GM18502 (cell line): ENCODE results near the gene TERF2IP.
A peak's percentile ranks its signal among the peaks of the same experiment; 100 is the strongest.

Source experiments
- ATAC-seq: cut with Tn5 transposase; IDR thresholded peaks from one replicate; pipeline ENCODE4 v1.9.1; 2021; ENCODE audit warnings: mild to moderate bottlenecking; ENCODE audit not compliant: unreplicated experiment, poor library complexity

Gene TERF2IP, protein sequence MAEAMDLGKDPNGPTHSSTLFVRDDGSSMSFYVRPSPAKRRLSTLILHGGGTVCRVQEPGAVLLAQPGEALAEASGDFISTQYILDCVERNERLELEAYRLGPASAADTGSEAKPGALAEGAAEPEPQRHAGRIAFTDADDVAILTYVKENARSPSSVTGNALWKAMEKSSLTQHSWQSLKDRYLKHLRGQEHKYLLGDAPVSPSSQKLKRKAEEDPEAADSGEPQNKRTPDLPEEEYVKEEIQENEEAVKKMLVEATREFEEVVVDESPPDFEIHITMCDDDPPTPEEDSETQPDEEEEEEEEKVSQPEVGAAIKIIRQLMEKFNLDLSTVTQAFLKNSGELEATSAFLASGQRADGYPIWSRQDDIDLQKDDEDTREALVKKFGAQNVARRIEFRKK

DNA sequence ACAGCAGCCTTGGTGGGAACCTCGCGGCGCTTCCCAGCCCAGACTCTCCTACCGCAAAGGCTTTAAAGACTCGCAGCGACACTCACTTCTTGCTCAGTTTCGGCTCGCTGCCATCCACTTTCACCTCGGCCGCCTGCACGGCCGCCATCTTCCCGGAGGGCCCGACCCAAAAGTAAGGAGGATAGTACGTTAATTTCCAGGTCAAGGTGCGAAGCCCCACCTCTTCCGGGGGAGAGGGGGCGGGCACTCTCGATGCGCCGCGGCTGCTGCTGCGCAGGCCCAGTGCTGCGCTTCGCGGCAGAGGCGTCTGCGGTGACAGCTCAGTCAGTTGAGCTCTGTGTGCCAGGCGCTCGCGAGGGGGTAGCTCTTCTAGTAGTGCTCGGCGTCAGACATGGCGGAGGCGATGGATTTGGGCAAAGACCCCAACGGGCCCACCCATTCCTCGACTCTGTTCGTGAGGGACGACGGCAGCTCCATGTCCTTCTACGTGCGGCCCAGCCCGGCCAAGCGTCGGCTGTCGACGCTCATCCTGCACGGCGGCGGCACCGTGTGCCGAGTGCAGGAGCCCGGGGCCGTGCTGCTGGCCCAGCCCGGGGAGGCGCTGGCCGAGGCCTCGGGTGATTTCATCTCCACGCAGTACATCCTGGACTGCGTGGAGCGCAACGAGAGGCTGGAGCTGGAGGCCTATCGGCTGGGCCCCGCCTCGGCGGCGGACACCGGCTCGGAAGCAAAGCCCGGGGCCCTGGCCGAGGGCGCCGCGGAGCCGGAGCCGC, at the start of gene TERF2IP, which contains the start of gene KARS1:
Gene TERF2IP, plus strand, starts transcription at position 282 of the 773 bp plus-strand sequence. Its CDS starts 110 bp downstream, at position 392.
Gene KARS1, minus strand, starts transcription at position 174 of the 773 bp plus-strand sequence. Its CDS starts 26 bp downstream, at position 148.
- peak; percentile 87 for ATAC-seq

DNA sequence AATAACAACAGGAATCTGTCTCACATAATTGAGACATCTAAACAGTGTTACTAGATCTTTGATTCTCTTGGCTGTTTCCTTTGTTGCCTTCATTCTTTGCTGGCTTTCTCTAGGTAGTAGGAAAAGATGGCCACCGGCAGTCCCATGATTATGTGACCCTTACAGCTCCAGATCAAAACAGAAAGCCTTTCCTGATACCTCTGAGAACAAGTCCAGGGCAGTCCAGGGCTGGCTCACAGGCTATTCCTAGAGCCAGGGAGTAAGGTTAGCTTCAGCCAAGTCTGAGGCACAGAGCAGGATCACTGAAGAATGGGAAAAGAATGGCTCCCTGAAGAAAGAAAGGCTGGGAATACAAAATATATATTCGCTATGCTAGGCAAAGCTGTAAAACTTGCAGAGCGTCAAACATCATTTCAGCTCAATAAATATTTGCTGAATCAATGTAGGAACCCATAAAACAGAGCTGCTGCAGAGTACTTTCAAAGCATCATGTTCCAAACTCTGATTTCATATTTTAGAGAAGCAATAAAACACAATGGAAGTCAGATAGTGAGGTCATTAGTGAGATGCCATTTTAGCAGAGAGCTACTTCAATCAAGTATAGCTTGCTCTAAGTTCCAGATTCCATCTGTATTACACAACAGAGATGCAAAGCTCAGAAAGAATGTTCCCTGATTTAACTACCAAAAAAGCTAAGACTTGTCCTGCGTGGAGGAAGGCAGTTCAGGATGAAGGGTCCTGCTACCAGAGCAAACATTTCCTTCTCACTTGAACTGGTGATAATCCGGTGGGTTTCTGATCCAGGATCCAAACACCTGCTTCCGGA, 47.9 kb upstream of the TERF2IP start:
- ATAC-seq = no peak

DNA sequence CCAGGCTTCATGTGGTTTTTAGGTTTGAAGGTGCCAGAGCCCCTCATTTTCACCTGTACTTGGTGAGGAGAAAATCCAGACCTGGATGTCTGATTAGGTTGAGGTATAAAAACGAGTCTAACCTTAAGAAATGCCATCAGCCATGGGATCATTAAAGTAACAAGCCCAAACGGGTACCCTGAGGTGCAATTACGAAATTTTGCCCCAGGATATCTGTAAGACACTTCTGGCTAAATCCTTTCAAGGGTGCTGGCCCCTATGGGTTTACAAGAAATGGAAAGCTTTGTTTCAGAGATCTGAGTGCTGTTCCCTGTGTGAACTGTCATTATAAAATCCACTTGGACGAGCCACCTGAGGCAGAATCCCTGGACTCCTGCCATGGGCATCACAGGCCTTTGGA, 44.3 kb upstream of the TERF2IP start:
- no peak for ATAC-seq

DNA sequence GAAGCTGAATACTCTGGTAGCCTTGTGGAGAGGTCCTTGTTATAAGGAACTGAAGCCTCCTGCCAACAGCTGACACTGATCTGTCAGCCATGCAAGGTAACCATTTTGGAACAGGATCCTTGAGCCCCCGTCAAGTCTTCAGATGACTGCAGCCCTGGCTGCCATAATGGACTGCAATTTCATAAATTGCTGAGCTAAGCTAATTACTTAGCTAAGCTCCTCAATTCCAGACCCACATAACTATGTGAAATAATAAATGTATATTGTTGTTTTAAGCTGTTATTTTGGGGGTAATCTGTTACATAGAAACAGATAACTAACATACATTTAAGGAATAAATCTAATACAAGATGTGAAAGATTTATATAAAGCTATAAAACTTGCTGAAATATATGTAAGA, 41.1 kb upstream of the TERF2IP start:
- no peak for ATAC-seq

DNA sequence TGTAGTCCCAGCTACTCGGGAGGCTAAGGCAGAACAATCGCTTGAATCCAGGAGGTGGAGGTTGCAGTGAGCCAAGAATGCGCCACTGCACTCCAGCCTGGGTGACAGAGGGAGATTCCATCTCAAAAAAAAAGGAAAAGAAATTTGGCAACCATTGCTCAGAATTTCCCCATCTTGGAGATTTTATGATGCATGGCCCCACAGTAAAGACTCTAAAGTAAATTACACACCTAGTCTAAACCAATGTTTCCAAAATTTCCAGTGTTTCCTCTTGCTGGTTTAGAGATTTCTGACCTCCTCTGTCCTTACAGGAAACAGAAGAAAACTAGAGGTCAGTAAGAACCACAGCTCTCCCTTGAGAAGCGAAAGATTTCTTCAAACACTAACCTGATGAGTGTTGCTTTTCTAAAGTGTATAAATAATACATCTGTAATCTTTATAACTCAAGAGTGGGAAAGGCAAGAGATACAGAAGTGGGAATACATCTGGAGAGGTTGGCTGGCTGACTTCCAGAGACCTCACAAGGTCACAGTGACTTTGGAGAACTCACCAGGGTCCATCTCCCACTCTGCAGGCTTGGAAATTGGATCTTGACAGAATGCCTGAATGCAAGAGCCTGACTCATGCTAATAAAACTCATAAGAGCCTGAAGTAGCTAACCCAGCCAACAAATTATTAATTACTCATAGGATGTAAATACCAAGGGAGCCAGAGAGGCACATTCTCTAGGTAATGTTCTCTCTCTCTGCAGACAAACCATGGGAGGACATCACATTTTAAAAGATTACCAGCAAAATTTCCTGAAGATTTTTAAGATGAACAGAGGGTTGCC, 33.3 kb upstream of the TERF2IP start:
- ATAC-seq = no peak

DNA sequence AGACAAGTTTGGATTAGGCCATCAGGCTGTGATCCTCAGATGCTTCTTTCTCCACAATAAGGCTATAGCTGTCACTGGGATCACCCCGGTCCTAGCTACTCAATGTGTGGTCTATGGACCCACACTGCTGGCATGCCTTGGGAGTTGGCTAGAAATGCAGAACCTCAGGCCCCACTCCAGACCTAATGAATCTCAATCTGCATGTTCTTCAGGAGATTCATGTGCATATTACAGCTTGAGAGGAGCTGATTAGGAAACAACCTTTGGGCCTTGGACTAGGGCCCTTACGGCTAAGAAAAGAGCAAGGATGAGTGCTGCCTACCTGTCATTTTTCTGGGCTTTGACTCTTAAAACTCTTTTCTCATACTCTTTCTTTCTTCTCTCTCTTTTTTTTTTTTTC, 32.0 kb upstream of the TERF2IP start:
- no peak for ATAC-seq

DNA sequence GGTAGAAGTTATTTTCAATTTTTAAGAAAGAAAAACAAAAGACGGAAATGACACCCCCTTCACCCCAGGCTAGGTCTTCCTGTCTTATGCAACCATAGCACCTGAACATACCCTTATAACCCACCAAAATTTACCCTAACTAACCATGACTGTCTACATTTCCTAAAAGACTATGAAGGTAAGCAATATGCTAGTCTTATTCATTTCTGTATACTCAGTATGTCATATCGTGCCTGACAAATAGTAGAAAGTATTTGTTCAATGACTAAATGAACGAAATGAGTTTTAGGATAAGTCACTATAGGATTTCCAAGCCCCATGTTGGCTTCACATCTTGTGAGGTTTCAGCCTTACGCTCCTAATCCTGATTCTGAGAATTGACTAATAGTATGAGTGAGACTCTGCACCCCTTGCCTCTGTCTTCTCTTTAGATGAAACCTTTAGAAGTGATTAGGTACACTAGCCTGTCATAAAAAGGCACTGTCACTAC, 31.0 kb upstream of the TERF2IP start:
- ATAC-seq = no peak

DNA sequence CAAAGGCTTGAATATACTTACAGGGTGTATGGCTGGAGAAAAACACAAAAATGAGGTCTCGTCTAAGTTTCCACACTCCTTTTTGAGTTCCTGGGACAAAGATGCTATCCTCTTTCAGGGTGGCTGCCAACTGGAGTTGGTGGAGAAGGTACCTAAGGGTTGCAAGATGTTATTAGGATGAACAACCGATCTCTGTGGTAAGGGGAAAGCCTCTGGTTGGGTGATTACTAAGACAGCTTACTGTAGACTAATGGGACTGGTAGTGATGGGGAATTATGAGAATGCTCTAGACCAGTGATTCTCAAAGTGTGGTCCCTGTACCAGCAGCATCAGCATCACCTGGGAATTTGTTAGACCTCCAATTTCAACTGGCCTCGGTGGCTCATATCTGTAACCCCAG, 30.5 kb upstream of the TERF2IP start:
- ATAC-seq = no peak

DNA sequence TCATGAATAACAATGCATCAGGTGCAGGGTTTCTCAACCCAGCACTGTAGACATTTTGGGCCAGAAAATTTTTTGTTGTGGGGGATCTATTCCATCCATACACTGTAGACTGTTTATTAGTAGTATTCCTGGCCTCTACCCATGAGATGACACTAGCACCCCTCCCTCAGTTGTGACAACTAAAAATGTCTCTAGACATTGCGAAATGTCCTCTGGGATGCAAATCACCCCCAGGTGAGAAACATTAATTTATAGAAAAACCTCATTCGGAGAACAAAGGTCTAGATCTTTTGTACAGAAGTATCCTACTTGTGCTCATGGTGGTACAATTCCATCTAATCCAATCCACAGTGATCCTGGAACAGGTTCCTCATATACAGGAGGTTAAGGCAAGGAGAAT, 28.8 kb upstream of the TERF2IP start:
- ATAC-seq = no peak

DNA sequence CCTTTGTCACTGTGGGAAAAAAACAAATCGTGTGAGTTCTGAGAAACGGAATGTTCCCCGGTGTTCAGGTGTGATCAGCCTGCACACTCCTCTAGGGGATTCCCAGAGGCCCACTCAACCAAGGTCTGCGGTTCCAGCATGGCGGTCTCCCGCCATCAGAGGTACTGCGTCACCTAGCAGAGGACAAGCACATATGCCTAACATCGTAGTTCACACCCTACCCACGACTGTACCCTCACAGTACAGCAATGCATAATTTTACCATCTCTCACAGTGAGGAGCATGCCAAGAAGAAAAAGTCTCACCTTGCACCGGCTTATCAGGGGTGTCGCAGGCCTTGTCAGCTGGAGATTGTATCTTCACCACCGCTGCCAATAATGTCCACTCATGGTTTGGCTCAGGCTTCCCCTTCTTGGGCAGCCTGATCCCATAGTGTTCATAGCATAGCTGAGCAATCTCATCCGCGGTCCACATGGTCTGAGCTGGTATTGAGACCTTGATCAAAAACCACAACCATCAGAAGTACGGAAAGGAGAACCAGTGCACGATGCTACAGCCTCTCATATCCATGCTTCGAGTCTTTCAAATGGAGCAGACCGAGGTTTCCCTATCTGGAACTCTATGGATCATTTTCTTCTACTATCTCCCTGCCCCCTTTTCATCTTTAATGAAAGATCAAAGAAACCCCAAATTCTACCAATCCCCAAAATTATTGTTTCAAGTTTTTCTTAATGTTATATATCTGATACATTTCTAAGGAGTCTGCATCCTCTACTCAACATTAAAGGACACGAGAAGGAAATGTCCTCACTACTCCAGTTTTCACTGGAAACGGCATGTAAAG, 27.0 kb upstream of the TERF2IP start:
- ATAC-seq = no peak

DNA sequence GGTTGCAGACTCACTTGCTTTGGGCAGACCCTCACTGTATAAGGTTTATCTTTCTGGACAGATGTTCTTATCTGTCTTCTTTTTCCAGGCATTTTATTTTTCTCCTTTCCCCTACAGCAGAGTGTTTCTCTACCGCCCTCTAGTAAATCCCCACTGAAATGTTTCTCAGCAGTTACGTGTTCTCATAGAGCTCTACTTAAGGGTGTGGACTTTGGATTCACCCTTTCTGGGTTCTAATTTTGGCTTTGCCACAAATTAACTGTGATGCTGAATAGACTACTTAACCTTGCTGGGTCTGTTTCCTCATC, 26.4 kb upstream of the TERF2IP start:
- ATAC-seq = no peak

DNA sequence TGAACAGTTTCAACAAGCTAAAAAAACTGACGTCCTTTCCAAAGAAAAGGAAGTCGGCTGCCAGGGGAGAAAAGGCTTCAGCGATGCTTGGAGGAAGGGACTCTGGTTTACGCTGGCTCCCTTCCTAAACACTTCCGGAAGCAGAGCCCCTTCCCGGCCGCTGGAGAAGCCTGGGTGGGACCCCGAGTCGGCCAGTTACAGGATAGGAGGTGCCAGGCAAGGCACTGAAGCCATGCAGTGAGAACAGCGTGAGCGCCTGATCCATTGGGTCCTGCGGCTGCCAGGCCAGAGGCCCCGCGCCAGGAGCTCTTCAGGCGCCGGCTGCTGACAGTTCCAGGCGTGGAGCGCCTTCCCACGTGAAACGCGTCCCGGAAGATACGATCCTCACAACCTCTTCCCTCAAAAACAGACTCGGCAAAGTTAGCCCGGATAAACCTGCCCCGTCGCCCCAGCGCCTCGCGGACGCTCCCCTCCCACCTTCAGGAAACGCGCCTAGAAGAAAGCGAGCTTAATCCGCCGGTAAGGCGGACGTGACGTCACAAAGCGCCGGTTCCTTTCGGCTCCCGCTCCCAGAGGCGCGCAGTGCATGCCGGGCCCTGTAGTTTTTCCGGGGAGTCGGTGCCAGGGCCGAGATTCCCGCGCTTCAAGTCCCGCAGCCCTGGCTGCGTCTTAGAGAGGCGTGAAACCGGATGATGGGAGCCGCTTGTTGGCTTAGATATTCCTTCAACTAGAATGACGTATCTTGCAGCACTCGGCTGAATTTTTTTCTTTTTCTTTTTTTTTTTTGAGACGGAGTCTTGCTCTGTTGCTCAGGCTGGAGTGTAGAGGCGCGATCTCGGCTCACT, 24.6 kb upstream of the TERF2IP start, which contains the start of gene ADAT1:
Gene ADAT1, minus strand, starts transcription at position 521 of the 845 bp plus-strand sequence. CDS start 2,482 bp downstream, outside the sequence.
- peak; percentile 94 for ATAC-seq

DNA sequence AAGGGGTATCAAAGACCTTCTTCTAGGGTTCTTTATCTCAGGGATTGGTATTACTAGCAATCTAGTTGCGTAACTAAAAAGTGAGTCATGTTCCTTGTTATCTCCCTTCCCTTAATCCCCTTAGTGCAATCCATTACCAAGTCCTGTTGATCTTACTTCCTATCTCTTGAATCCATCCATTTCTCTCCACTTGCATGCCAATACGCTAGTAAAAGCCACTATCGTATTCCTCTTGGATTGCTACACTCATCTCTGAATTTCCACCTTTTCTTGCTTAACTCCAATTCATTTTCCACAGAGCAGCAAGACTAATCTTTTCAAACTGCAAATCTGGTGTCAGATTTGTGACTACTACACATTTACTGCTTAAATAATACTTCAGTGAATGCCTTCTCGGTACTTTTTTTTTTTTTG, 22.6 kb upstream of the TERF2IP start:
- no peak for ATAC-seq

DNA sequence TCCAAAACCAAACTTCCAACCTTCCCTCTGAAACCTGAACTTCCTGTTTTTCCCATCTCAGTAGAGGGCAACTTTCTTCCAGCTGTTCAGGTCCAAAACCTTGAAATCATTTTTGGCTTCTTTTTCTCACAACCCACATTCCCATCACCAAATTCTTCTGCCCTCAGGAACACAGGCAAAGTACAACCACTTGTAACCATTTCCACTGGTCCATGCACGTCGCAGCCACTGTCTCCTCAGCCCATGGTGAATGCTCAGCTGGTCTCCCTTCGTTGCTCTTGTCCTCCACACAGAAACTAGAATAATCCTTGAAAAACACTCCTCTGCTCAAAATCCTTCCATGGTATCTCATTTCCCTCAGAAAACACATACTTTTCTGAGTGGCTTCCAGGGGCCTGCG, 20.8 kb upstream of the TERF2IP start:
- ATAC-seq = no peak

DNA sequence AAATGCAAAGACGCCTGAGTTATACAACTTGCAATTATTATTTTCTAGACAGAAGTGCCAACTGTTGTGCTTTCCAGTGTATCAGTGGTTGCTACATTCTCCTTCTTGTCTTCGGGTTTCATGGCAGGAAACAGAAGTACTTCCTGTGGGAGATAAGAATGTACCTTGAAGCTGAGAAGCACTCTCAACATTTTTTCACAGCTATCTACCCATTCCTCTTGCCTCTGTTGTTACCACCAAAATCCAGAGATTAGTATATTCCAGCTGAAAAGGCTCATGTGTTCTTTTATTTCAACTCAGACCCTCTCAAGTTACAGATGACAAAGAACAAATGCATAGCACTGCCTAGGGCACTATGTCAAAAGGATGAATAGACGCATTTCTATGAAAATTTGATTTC, 19.7 kb upstream of the TERF2IP start:
- ATAC-seq = no peak

DNA sequence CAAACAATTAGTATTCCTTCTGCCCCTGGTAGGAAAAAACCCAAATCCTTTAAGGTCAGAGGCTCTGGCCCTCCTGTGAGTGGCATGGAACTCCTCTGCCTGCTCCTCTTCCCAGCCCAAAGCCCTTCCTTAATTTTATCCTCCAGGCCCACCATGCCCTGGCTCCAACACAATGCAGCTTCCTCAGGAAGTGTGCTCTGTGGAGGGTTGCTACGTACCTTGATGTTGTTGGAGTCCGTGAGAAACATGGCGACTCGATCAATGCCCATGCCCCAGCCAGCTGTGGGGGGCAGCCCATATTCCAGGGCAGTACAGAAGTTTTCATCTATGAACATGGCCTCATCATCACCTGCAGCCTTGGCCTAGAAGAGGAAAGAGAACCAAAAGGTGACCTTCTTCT, 19.2 kb upstream of the TERF2IP start:
- ATAC-seq = no peak

DNA sequence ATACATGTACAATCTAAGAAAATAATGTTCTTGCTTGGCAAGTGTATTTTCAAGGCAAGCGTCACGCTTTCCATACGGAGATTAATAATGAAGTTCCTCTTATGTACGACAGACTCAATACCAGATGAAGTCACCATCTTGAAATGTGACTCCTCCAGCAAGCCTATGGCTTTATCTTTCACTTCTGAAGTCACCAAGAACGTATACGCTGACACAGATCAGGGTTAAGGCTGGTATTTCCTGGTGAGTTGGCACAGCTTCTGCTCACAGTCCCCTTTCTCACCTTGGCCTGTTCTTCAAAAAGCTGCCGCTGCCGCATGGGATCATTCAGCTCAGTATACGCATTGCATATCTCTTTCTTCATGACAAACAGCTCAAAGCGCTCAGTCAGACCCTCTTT, 18.4 kb upstream of the TERF2IP start:
- no peak for ATAC-seq

DNA sequence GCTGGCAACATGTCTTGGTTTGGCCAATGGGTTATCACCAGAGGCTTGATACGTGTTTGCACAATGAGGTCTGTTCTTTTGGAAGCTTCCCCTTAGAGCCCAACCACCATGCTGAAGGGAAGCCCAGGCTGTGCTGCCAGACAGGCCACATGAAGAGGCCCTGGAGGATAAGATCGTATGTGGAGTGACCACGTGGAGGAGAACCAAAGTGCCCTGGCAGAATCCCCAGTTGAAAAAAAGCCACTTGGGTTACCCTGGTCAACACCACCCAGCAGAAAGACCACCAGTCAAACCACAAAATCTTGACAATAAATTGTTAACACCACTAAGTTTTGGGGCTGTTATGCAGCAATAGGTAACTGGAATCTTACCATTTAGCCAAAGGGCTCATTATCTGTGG, 17.5 kb upstream of the TERF2IP start:
- no peak for ATAC-seq
